DMS79 (cell line): ENCODE results near the gene NANOS3.
"Not testable (repeated sequence)": the region's sequence is repeated elsewhere in the genome, so short reads cannot be mapped to it uniquely, and the experiment has no call there.

ENCODE experiments used
- DNase-seq: peaks from one replicate; lab custom pipeline; 2025; lab: John Stamatoyannopoulos, UW

Gene NANOS3

DNA sequence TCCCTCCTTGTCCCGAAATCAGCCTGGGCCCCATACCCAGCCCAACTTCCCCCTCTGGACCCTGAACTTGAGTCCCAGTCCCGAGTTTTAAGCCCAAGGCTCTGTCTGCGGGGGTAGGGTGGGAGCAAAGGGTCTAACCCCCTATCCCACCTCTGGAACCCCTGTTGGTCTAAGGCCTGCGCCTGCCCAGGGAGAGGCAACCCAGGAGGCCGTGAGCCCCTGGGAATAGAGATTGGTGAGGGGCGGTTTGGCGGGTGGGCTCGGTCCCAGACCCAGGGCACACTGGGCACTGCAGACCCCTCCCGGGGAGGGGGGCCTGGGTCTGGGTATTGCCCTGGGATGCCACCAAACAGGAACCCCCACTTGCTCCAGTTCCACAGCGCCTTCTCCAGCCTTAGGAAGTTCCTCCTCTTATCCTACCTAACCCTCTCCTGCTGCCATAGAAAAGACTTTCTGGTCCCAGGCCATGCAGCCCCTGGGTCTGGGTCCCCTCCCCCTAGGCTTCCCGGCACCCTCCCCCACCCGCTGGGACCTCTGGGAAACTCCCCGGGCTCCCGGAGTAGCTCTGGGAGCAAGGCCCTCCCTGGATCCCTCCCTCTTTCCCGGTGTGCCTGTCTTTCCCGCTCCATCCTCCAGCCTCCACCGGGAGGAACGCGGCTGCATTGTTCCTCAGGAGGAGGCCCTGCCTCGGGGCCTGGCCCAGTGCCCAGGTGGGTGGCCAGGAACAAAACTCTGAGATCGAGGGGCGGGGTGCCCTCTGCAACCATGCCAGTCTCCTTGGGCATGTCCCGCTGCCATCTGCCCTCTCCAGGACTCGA lies 33.6 kb upstream of the NANOS3 start:
- peak; percentile 47 for DNase-seq

- DNase-seq = no peak
These were observed 32.8 kb upstream of the NANOS3 start for GRCh38 chr19:13844130-13844631.

GRCh38 chr19:13846557-13847406 lies 30.2 kb upstream of the NANOS3 start:
- peak; percentile 87 for DNase-seq

DNA sequence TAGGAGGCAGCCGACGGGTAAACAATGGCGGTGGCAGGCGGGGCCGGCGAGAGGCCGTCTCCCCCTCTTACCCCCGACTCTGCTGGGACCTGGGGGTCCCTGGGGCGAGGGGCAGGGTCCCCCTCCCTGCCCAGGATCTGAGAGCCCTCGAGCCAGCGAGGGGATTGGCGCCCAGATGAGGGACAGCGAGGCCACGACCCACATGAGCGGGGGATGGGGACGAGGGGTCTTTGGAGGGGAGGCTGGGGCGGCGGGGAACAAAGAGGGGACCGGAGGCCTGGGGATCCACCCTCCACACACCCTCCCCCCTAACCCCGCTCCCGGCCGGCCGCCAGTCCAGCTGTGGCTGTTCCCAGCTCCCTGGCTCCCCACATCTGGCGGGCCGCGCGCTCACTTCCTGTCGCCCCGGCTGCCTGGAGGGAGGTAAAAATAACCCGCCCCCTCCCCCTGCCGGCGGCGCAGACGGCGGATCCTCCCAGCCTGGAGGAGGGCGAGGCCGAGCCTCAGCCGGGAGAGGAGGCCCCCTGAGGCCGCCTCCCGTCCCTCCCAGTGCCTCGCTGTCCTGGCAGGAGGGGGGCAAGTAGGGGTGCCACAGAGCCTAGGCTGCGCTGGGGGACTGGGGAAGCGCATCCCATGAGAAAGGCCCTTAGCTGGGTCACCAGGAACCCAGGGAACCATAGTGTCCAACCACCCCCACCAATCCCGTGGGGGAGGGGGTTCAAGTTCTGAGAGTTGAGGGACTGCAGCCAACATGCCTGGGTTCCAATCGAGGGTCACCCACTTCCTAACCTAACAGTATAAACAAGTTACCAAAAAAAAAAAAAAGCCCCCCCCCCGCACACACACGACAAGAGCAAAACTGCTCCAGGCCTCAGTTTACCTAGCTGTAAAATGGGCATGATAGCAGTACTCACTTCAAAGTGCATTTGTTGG lies 29.3 kb upstream of the NANOS3 start:
- peak; percentile 63 for DNase-seq

GRCh38 chr19:13848340-13848677 lies 28.6 kb upstream of the NANOS3 start:
- DNase-seq = no peak

GRCh38 chr19:13848798-13849676 lies 27.9 kb upstream of the NANOS3 start:
- DNase-seq = no peak

GRCh38 chr19:13849991-13850909 lies 26.7 kb upstream of the NANOS3 start:
- peak; percentile 32 for DNase-seq

DNA sequence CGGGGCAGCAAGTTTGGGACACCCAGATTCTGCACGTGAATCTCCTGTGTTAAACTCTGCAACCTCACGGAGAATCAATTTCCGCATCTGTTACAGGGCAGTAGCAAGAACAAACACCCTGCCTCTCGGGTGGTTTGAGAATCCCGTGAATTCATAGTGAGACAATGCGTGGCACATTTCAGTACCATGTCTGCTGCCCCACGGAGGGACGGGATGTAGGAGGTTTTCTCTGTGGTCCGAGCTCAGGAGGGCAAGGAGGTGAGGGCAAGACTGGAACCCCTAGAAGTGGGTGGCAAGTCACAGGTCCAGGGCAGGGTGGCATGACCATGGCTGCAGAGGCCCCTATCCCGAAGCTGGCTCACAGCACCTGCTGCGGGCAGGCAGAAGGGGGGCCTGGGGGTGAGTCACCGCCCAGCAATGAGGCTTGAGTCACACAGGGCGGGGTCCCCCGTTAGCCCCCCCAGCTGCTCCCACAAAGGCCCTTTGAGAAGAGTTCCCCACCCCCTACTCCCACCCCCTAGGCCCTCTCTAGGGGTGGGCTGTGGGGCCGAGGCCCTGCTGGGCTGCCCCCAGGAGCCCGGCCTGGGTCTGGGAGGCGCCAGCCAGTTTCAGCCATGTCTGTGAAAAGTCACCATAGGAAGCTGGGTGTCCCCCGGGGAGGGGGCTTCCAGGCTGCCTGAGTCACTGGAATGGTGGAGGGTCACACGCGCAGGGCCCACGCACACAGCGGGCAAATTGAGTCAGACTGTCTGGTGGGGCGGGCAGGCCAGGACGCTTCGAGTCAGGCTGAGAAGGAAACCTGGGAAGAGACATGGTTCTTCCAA lies 25.8 kb upstream of the NANOS3 start:
- DNase-seq = no peak

- not testable (repeated sequence) for DNase-seq
These were observed 25.2 kb upstream of the NANOS3 start for GRCh38 chr19:13851734-13852114.

DNA sequence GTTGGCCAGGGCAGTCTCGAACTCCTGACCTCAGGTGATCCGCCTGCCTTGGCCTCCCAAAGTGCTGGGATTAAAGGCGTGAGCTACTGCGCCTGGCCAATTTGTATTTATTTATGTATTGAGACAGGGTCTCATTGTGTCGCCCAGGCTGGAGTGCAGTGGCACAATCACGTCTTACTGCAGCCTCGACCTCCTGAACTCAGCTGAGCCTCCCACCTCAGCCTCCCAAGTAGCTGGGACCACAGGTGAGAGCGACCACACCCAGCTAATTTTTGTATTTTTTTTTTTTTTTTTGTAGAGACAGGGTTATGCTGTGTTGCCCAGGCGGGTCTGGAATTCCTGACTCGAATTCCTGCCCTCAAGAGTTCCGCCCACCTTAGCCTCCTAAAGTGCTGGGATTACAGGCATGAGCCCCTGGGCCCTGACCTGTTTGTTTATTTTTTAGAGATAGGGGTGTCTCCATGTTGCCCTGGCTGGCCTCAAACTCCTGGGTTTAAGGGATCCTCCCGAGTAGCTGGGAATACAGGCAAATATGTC lies 24.7 kb upstream of the NANOS3 start:
- DNase-seq = not testable (repeated sequence)

GRCh38 chr19:13856497-13856896 lies 20.4 kb upstream of the NANOS3 start:
- DNase-seq = no peak

DNA sequence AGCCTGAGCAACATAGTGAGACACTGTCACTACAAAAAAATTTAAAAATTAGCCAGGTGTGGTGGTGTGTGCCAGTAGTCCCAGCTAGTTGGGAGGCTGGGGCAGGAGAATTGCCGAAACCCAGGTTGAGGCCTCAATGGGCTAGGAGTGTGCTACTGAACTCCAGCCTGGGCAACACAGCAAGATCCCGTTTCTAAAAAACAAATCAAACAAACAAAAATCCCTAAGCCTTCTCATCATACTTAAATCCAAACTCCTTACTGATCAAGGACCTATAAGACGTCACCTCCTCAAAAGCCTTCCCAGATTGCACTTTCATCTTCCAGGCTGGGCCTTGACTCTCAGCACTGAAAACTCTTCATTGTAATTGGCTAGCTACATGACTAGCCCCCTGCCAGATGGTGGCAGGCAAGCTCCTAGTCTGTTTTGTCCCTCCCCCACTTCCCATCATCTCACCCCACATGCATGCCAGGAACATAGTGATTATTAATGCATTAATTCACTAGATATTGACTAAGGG lies 17.5 kb upstream of the NANOS3 start:
- DNase-seq = no peak

DNA sequence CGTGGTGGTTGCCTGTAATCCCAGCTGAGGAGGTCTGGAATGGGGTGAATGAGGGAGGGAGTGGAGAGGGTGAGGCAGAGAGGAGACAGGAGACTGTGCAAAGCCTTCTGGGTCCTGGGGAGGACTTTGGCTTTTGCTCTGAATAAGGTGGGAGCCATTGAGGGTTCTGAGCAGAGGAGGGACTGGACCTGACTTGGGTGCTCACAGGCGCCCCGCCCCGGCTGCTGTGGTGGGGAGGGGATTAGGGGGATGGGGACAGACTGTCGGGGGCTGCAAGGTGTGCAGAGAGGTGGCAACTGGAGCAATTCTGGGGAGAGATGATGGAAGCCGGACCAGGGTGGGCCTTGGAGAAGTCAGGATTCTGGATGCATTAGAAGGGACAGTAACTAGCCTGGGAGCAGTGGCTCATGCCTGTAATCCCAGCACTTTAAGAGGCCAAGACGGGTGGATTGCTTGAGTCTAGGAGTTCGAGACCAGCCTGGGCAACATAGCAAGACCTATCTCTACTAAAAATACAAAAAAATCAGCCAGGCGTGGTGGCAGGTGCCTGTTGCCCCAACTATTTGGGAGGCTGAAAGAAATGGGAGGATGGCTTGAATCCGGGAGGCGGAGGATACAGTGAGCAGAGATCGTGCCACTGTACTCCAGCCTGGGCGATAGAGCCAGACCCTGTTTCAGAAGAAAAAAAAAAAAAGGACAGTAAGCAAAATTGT lies 16.1 kb upstream of the NANOS3 start:
- DNase-seq = no peak

GRCh38 chr19:13861392-13861713 lies 15.6 kb upstream of the NANOS3 start:
- no peak for DNase-seq

DNA sequence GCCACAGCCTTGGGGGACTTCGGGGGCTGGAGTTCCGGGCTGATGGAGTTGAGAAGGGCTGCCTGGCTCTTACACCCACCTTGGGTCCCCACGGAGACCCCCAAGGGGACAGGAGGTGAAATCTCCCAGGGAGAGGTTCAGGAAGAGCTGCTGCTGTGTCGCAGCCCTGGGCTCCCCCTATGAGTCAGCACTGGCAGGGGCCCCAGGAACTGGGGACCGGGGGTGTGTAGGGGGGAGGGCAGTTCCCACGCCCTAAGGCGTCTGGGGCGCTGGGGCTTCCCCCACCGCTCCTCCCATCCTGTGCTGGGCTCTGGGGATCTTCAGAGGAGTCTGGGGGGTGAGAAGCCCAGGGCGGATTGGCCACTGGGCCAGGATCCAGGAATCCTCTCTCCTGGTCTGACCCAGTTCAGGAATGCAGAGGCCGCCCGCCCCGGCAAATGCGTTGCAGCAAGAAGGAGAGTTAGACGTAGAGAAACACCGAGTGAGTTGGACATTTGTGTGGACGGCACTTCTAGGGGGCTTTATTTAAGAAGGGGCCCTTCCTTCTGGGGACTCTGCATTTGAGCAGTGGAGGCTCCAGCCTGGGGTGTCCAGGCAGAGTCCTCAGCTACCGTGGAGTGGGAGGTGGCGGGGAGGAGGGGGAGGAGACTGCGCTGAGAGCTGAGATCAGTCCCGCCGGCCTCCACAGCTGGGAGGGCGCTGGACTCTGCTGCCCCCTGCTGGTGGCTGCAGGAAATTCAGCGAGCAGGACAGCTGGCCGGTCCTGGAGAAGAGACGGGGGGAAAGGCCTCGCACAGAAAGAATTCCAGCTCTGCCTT lies 15.0 kb upstream of the NANOS3 start:
- DNase-seq = peak; percentile 36

DNA sequence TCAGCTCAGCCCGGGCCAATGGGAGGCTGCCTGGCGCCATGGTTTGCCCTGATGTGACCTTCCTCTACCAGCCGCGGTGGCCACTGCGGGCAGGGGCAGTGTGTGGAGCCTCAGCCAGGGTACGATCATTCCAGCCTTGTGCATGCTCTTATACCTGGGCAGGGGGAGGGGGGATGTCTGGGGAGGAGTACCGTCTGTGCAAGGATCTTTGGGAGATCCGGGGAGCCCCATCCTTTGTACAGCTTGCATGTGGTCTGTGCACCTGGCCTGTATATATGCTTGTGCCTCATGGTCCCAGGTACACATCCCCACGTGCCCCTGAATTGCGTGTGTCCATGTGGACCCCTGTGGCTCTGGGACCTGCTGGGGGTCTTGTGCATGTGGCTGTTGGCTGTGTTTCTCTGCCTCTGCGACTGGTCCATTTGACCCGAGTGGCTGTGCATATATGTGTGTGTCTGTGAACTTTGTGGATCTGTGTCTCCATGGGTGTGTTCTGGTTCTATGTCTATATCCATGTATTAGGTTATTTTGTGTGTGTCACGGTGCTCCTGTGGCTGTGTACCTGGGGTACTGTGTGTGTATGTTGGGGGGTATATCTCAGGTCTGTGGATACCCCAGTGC lies 12.8 kb upstream of the NANOS3 start:
- DNase-seq = no peak
